PC-9 (cell line): ENCODE data around the gene DOC2B.

Experiments
- CTCF ChIP-seq: fragments of 200-600 bp; sonication (generic); conservative IDR thresholded peaks from 2 replicates; pipeline ENCODE4 v1.6.1; 2017; ENCODE audit warnings: mixed run types, antibody characterized with exemption, mild to moderate bottlenecking, moderate library complexity
- EZH2 ChIP-seq: fragments of 200-600 bp; sonication (generic); IDR thresholded peaks from 2 replicates; pipeline ENCODE4 v1.8.0; 2017; ENCODE audit warnings: antibody characterized with exemption, low read depth

GRCh38 chr17:178292-179065, 3.0 kb downstream of the DOC2B start:
- no peak for TF ChIP-seq CTCF
- no peak for TF ChIP-seq EZH2
